Measurements from ENCODE around the gene ZDHHC11. TPM values are rescaled to one million over a fixed set of nuclear protein-coding genes. Genes with fewer than 3 reads are reported as not detected.

Gene ZDHHC11
- total RNA-seq, 1 donor from 2014 or later: 73.0 TPM

GRCh38 chr5:761854-762710 is 88.7 kb downstream of the ZDHHC11 start:
- Mint-ChIP-seq H3K27ac (ENCODE audit: unreplicated experiment) (peak overlapping the region; percentile 56), H3K4me3 (ENCODE audit: unreplicated experiment) (peak overlapping the region; percentile 62)

GRCh38 chr5:761059-761771 is 89.6 kb downstream of the ZDHHC11 start:
- H3K4me3 Mint-ChIP-seq (ENCODE audit: unreplicated experiment): peak overlapping the region; percentile 62
- peaks cover 22% of the 10 kb centered on the region for H3K4me1 Mint-ChIP-seq (ENCODE audit: low read depth, unreplicated experiment)
- peak overlapping the region; percentile 56 for H3K27ac Mint-ChIP-seq (ENCODE audit: unreplicated experiment)
- H3K9me3 Mint-ChIP-seq (ENCODE audit: unreplicated experiment): peaks cover 24% of the 10 kb centered on the region
- peaks cover 16% of the 10 kb centered on the region for H3K27me3 Mint-ChIP-seq (ENCODE audit: unreplicated experiment)
- peaks cover 25% of the 10 kb centered on the region for H3K36me3 Mint-ChIP-seq (ENCODE audit: unreplicated experiment)
- DNase-seq: no peak
- TF ChIP-seq, protein P1, sequence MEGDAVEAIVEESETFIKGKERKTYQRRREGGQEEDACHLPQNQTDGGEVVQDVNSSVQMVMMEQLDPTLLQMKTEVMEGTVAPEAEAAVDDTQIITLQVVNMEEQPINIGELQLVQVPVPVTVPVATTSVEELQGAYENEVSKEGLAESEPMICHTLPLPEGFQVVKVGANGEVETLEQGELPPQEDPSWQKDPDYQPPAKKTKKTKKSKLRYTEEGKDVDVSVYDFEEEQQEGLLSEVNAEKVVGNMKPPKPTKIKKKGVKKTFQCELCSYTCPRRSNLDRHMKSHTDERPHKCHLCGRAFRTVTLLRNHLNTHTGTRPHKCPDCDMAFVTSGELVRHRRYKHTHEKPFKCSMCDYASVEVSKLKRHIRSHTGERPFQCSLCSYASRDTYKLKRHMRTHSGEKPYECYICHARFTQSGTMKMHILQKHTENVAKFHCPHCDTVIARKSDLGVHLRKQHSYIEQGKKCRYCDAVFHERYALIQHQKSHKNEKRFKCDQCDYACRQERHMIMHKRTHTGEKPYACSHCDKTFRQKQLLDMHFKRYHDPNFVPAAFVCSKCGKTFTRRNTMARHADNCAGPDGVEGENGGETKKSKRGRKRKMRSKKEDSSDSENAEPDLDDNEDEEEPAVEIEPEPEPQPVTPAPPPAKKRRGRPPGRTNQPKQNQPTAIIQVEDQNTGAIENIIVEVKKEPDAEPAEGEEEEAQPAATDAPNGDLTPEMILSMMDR (IDR thresholded peaks at IDR 0.05; ENCODE audit: partially characterized antibody, unreplicated experiment): no peak

More at GRCh38 chr5:761854-762710, 88.7 kb downstream of the ZDHHC11 start:
- H3K4me1 Mint-ChIP-seq (ENCODE audit: low read depth, unreplicated experiment): peaks cover 22% of the 10 kb centered on the region
- H3K27me3 Mint-ChIP-seq (ENCODE audit: unreplicated experiment): peaks cover 16% of the 10 kb centered on the region
- TF ChIP-seq, protein P1 (IDR thresholded peaks at IDR 0.05; ENCODE audit: partially characterized antibody, unreplicated experiment): no peak
- DNase-seq: peak; percentile 63
- peaks cover 27% of the 10 kb centered on the region for H3K9me3 Mint-ChIP-seq (ENCODE audit: unreplicated experiment)
- peaks cover 25% of the 10 kb centered on the region for H3K36me3 Mint-ChIP-seq (ENCODE audit: unreplicated experiment)

GRCh38 chr5:760363-761058 is 90.3 kb downstream of the ZDHHC11 start:
- peaks cover 16% of the 10 kb centered on the region for H3K27me3 Mint-ChIP-seq (ENCODE audit: unreplicated experiment)
- DNase-seq: no peak
- peak overlapping the region; percentile 71 for H3K27ac Mint-ChIP-seq (ENCODE audit: unreplicated experiment)
- H3K9me3 Mint-ChIP-seq (ENCODE audit: unreplicated experiment): peaks cover 22% of the 10 kb centered on the region
- peaks cover 22% of the 10 kb centered on the region for H3K4me1 Mint-ChIP-seq (ENCODE audit: low read depth, unreplicated experiment)
- peaks cover 20% of the 10 kb centered on the region for H3K36me3 Mint-ChIP-seq (ENCODE audit: unreplicated experiment)
- TF ChIP-seq, protein P1 (IDR thresholded peaks at IDR 0.05; ENCODE audit: partially characterized antibody, unreplicated experiment): no peak
- H3K4me3 Mint-ChIP-seq (ENCODE audit: unreplicated experiment): peak overlapping the region; percentile 58

DNA sequence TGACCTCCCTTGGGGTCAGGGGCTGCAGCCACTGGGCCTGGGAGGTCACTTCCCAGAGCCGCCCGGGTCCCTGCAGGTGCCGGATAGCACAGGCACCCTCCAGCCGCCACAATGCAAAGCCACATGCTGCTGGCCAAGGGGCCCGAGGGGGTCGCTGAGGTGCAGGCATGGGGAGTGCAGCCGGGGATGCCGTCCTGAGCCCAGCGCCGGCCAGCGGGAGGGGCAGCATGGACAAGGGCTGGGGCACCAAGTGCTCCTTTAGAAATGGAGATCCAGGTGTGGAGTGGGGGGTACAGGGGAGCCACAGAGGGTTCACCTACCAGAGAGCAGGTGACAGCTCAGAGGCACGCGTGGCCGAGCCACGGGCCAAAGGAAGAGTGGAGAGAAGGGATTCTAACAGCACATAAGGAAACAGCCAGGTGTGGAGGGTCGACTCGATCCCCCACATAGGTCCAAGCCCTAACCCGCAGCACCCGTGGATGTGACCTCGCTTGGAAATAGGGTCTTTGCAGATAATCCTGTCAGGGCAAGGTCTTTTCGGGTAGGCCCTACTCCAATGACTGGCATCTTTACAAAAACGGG is 90.9 kb downstream of the ZDHHC11 start:
- peaks cover 16% of the 10 kb centered on the region for H3K27me3 Mint-ChIP-seq (ENCODE audit: unreplicated experiment)
- peaks cover 17% of the 10 kb centered on the region for H3K36me3 Mint-ChIP-seq (ENCODE audit: unreplicated experiment)
- peak overlapping the region; percentile 58 for H3K4me3 Mint-ChIP-seq (ENCODE audit: unreplicated experiment)
- H3K27ac Mint-ChIP-seq (ENCODE audit: unreplicated experiment): peak overlapping the region; percentile 71
- H3K9me3 Mint-ChIP-seq (ENCODE audit: unreplicated experiment): peaks cover 21% of the 10 kb centered on the region
- TF ChIP-seq, protein P1 (IDR thresholded peaks at IDR 0.05; ENCODE audit: partially characterized antibody, unreplicated experiment): no peak
- DNase-seq: no peak
- peaks cover 22% of the 10 kb centered on the region for H3K4me1 Mint-ChIP-seq (ENCODE audit: low read depth, unreplicated experiment)

Measured in glutamatergic neuron (in vitro differentiated cells).